Stimulated activated CD8-positive, alpha-beta memory T cell treated with anti-CD3 and anti-CD28 coated beads, Interleukin-4, amount 100 ng/mL, for 48 hours (primary cell): ENCODE results near the gene STRC.
"Not testable (repeated sequence)": the region's sequence is repeated elsewhere in the genome, so short reads cannot be mapped to it uniquely, and the experiment has no call there.

Source experiments
- DNase-seq: peaks from one replicate; pipeline ENCODE4 v3.0.0-alpha.2; 2020

Gene STRC

GRCh38 chr15:43618700-43619099 lies at the start of gene STRC:
Gene STRC (minus strand): TSS chr15:43618800. CDS start chr15:43618722, 78 bp downstream.
- DNase-seq, result not testable (repeated sequence)

- not testable (repeated sequence) for DNase-seq
Observed at GRCh38 chr15:43666177-43666576, 47.6 kb upstream of the STRC start.

GRCh38 chr15:43663333-43663732 lies 44.7 kb upstream of the STRC start:
- not testable (repeated sequence) for DNase-seq

GRCh38 chr15:43662293-43662692 lies 43.7 kb upstream of the STRC start:
- DNase-seq, result not testable (repeated sequence)

- not testable (repeated sequence) for DNase-seq
Observed at GRCh38 chr15:43659727-43660126, 41.1 kb upstream of the STRC start.

- DNase-seq, result not testable (repeated sequence)
Observed at GRCh38 chr15:43649430-43649926, 30.9 kb upstream of the STRC start.

GRCh38 chr15:43648649-43649429 lies 30.2 kb upstream of the STRC start, which contains the start of gene CATSPER2:
Gene CATSPER2 (minus strand): TSS chr15:43648844. CDS start chr15:43648061, 783 bp downstream.
- no peak for DNase-seq

GRCh38 chr15:43638464-43639204 lies 20.0 kb upstream of the STRC start:
- not testable (repeated sequence) for DNase-seq

- DNase-seq, result not testable (repeated sequence)
Observed at GRCh38 chr15:43626937-43627336, 8.3 kb upstream of the STRC start.

GRCh38 chr15:43625106-43625505 lies 6.5 kb upstream of the STRC start:
- DNase-seq, result no peak

GRCh38 chr15:43622068-43622799 lies 3.6 kb upstream of the STRC start:
- DNase-seq, result not testable (repeated sequence)

GRCh38 chr15:43617750-43618149 lies 850 bp downstream of the STRC start:
- DNase-seq, result not testable (repeated sequence)

- DNase-seq, result not testable (repeated sequence)
Observed at GRCh38 chr15:43602233-43602632, 16.4 kb downstream of the STRC start.

GRCh38 chr15:43600200-43600599 lies 18.4 kb downstream of the STRC start:
- DNase-seq, result not testable (repeated sequence)

GRCh38 chr15:43599131-43599530 lies 19.5 kb downstream of the STRC start:
- DNase-seq, result not testable (repeated sequence)

- not testable (repeated sequence) for DNase-seq
Observed at GRCh38 chr15:43593328-43594190, 25.0 kb downstream of the STRC start, which contains the start of gene CKMT1B. Gene CKMT1B (plus strand): TSS chr15:43594027. CDS start chr15:43594219, 192 bp downstream.

- DNase-seq, result not testable (repeated sequence)
Observed at GRCh38 chr15:43592841-43593240, 25.8 kb downstream of the STRC start.

- not testable (repeated sequence) for DNase-seq
Observed at GRCh38 chr15:43589778-43590466, 28.7 kb downstream of the STRC start, which contains the start of gene PPIP5K1. Gene PPIP5K1 (minus strand): TSS chr15:43590208. CDS start chr15:43584504, 5,704 bp downstream.

- DNase-seq, result not testable (repeated sequence)
Observed at GRCh38 chr15:43574607-43575006, 44.0 kb downstream of the STRC start.

- not testable (repeated sequence) for DNase-seq
Observed at GRCh38 chr15:43566615-43567014, 52.0 kb downstream of the STRC start.

- DNase-seq, result not testable (repeated sequence)
Observed at GRCh38 chr15:43563793-43564192, 54.8 kb downstream of the STRC start.
